SU-DHL-6 (cell line): Measurements from ENCODE around the gene WDTC1.

Experiments
- CTCF ChIP-seq: fragments of 200-600 bp; sonication (generic); IDR thresholded peaks from one replicate; pipeline ENCODE4 v1.5.1; 2017; ENCODE audit warnings: antibody characterized with exemption, mild to moderate bottlenecking, low read length, moderate library complexity; ENCODE audit not compliant: insufficient read depth, poor library complexity, severe bottlenecking
- EZH2phosphoT487 ChIP-seq: fragments of 200-600 bp; sonication (generic), shearing (Covaris generic); conservative IDR thresholded peaks from 2 replicates; pipeline ENCODE4 v1.6.1; 2018; ENCODE audit warnings: mild to moderate bottlenecking, antibody characterized with exemption, low read length, moderate library complexity, mixed read lengths

- TF ChIP-seq EZH2phosphoT487 (no peak), CTCF (no peak)
Measured at GRCh38 chr1:27325286-27325685, 90.9 kb downstream of the WDTC1 start.
